Heart left ventricle (tissue), 13 donors: ENCODE measurements around the gene APLP1.

Experiments used
- POLR2A ChIP-seq, 2 donors: fragments of 450-650 bp; IDR thresholded peaks; one replicate each; pipeline ENCODE4 v1.6.1; 2017; ENCODE audit warnings: antibody characterized with exemption in 2 of 2, mild to moderate bottlenecking in 2 of 2, moderate library complexity in 2 of 2
- TF ChIP-seq, protein P1 (sequence below), 12 donors: fragments of 200-600 bp; sonication (generic) in 4 of 12; IDR thresholded peaks; one replicate each; pipeline versions ENCODE4 v1.5.0 to v1.8.0; 2018 to 2022; ENCODE audit warnings: antibody characterized with exemption in 12 of 12, mild to moderate bottlenecking in 5 of 12
- donor health status: ischemic (EF 13 %, LVEDD 7.1; RV severe dilation, severe dysfunction).
- donor health status: DM: no; HTN: yes; CAD: no.
- donor health status: DM: no; HTN: no; CAD: no.
- donor health status: ischemic (EF 25% LVEDD 6.9; RV normal size, moderate dysfunction).
- donor health status: ischemic (EF 25% LVEDD 5.7; RV mildly dilated, moderate dysfunction).
- donor health status: ischemic (EF 35%, LVEDD 5.7; RV mildly dilated, moderate dysfunction).
- donor health status: nonischemic (EF 11% LVEDD 7.7; RV severe dilation, severe dysfunction).
- donor health status: DM: yes; HTN: yes; CAD: no.
- donor health status: PGD.
- donor health status: ischemic (EF 29% LVEDD 5.4; RV normal size, mild dysfunction).
- donor health status: nonischemic (EF 23%, LVEDD 6.1; RV moderate dilation, normal function).

DNA sequence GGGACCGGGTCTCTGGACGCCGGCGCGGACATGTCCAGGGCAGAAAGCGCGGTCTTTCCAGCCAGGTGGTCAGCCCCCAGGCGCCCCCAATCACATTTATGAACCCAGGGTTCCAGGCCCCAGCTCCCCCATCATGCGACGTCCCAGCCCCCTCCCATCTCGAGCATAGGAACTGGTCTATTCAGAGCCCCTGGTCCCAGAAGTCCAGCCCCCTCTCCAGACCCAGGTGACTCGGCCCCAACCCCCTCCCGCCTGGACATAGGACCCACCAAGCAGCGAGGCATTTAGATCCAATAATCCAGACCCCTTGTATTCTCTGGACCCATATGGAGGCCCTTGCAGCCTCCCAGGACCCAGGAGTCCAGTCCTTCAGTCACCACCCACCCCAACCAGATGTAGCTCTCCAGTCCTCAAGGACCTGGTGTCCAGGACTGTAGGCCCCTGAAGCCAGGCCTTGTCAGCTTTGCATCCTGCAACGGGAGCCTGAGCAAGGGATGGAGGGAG, 501 bp downstream of the APLP1 start:
- TF ChIP-seq, protein P1, sequence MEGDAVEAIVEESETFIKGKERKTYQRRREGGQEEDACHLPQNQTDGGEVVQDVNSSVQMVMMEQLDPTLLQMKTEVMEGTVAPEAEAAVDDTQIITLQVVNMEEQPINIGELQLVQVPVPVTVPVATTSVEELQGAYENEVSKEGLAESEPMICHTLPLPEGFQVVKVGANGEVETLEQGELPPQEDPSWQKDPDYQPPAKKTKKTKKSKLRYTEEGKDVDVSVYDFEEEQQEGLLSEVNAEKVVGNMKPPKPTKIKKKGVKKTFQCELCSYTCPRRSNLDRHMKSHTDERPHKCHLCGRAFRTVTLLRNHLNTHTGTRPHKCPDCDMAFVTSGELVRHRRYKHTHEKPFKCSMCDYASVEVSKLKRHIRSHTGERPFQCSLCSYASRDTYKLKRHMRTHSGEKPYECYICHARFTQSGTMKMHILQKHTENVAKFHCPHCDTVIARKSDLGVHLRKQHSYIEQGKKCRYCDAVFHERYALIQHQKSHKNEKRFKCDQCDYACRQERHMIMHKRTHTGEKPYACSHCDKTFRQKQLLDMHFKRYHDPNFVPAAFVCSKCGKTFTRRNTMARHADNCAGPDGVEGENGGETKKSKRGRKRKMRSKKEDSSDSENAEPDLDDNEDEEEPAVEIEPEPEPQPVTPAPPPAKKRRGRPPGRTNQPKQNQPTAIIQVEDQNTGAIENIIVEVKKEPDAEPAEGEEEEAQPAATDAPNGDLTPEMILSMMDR (IDR thresholded peaks at IDR 0.05) = no peak
- TF ChIP-seq POLR2A (IDR thresholded peaks at IDR 0.05) = no peak
